ENCODE data around the gene RPL7A. TPM values are rescaled to one million over a fixed set of nuclear protein-coding genes. Genes with fewer than 3 reads are reported as not detected.

The RPL7A gene
- total RNA-seq, 6 experiments from 2014 or later: 529 to 851 (median 616) TPM

GRCh38 chr9:133384736-133385321, 36.8 kb downstream of the RPL7A start:
- no peak for ATAC-seq
- no peak for DNase-seq
- no peaks in the 10 kb centered on the region for H3K27me3 ChIP-seq
- no peaks in the 10 kb centered on the region for H3K9me3 ChIP-seq
- no peaks in the 10 kb centered on the region for H3K4me1 ChIP-seq
- 87% methylated on average over 13 of the region's 17 CpGs for WGBS (ENCODE audit: insufficient coverage, low coverage, low lambda C conversion rate, missing lambda C conversion rate)
- intact Hi-C loops (cut with DNase I): loop anchor here in 1 of 2 donors (10.0 kb wide), 1 partner anchor 50 kb away; the partner anchor contains the start of gene SURF6
- H3K4me3 ChIP-seq: no peak overlapping the region
- no peak overlapping the region for H3K27ac ChIP-seq
- no peak for TF ChIP-seq CTCF (IDR thresholded peaks at IDR 0.05)
- TF ChIP-seq POLR2A (IDR thresholded peaks at IDR 0.05): no peak
- no peaks in the 10 kb centered on the region for H3K36me3 ChIP-seq

- DNase-seq (no peak), ATAC-seq (no peak)
- Histone ChIP-seq H3K9me3 (no peaks in the 10 kb centered on the region), H3K4me1 (no peaks in the 10 kb centered on the region), H3K27ac (no peak overlapping the region), H3K36me3 (no peaks in the 10 kb centered on the region), H3K4me3 (no peak overlapping the region), H3K27me3 (no peaks in the 10 kb centered on the region)
- TF ChIP-seq CTCF (IDR thresholded peaks at IDR 0.05): no peak
- TF ChIP-seq POLR2A (IDR thresholded peaks at IDR 0.05): no peak
- WGBS (ENCODE audit: insufficient coverage, low coverage, low lambda C conversion rate, missing lambda C conversion rate): no CpG with 5 or more reads among the region's 14 CpGs
- intact Hi-C loops (cut with DNase I): loop anchor here in 1 of 2 donors (10.0 kb wide), 1 partner anchor 51 kb away; the partner anchor contains the start of gene SURF6
Observed at GRCh38 chr9:133385452-133385851, 37.4 kb downstream of the RPL7A start.

GRCh38 chr9:133386338-133386737, 38.3 kb downstream of the RPL7A start:
- no peaks in the 10 kb centered on the region for H3K4me1 ChIP-seq
- ATAC-seq: no peak
- no peak overlapping the region for H3K27ac ChIP-seq
- WGBS (ENCODE audit: insufficient coverage, low coverage, low lambda C conversion rate, missing lambda C conversion rate): no CpG with 5 or more reads among the region's 13 CpGs
- H3K36me3 ChIP-seq: no peaks in the 10 kb centered on the region
- DNase-seq: no peak
- H3K4me3 ChIP-seq: no peak overlapping the region
- intact Hi-C loops (cut with DNase I): loop anchor here in 1 of 2 donors (10.0 kb wide), 1 partner anchor 52 kb away; the partner anchor contains the start of gene SURF6
- H3K9me3 ChIP-seq: no peaks in the 10 kb centered on the region
- no peaks in the 10 kb centered on the region for H3K27me3 ChIP-seq
- TF ChIP-seq CTCF (IDR thresholded peaks at IDR 0.05) (no peak), POLR2A (IDR thresholded peaks at IDR 0.05) (no peak)

GRCh38 chr9:133387680-133388079, 39.7 kb downstream of the RPL7A start:
- Histone ChIP-seq H3K4me1 (no peaks in the 10 kb centered on the region), H3K36me3 (no peaks in the 10 kb centered on the region), H3K27me3 (no peaks in the 10 kb centered on the region), H3K4me3 (no peak overlapping the region), H3K27ac (no peak overlapping the region), H3K9me3 (no peaks in the 10 kb centered on the region)
- ATAC-seq (no peak), DNase-seq (no peak)
- intact Hi-C loops (cut with DNase I): loop anchor here in 1 of 2 donors (10.0 kb wide), 1 partner anchor 53 kb away; the partner anchor contains the start of gene SURF6
- WGBS (ENCODE audit: insufficient coverage, low coverage, low lambda C conversion rate, missing lambda C conversion rate): 87% methylated on average over 9 of the region's 9 CpGs
- TF ChIP-seq POLR2A (IDR thresholded peaks at IDR 0.05): no peak
- no peak for TF ChIP-seq CTCF (IDR thresholded peaks at IDR 0.05)
